Astrocyte of the cerebellum (primary cell): ENCODE measurements around the gene GMPR.

ENCODE experiments used
- DNase-seq: peaks from one replicate; pipeline ENCODE4 v3.0.0-alpha.2; 2011; ENCODE audit warnings: low read depth
- H3K4me3 ChIP-seq: 2 replicates; pipeline ENCODE4 v1.5.1; 2011; ENCODE audit warnings: mild to moderate bottlenecking, low read depth, low read length, moderate library complexity
- in situ Hi-C: cut with HindIII; loops from 2 replicates; pipeline ENCODE4 v1.10.0; 2017; ENCODE audit warnings: low sequenced_read_pairs
- TF ChIP-seq, protein P1 (sequence below): IDR thresholded peaks from 2 replicates; pipeline ENCODE4 v1.5.1; 2012; ENCODE audit warnings: low read length, low read depth, moderate library complexity, mild to moderate bottlenecking; ENCODE audit errors: missing control alignments

The GMPR gene

GRCh38 chr6:16209539-16209938 is 28.8 kb upstream of the GMPR start:
- H3K4me3 ChIP-seq = no peak overlapping the region
- TF ChIP-seq, protein P1, sequence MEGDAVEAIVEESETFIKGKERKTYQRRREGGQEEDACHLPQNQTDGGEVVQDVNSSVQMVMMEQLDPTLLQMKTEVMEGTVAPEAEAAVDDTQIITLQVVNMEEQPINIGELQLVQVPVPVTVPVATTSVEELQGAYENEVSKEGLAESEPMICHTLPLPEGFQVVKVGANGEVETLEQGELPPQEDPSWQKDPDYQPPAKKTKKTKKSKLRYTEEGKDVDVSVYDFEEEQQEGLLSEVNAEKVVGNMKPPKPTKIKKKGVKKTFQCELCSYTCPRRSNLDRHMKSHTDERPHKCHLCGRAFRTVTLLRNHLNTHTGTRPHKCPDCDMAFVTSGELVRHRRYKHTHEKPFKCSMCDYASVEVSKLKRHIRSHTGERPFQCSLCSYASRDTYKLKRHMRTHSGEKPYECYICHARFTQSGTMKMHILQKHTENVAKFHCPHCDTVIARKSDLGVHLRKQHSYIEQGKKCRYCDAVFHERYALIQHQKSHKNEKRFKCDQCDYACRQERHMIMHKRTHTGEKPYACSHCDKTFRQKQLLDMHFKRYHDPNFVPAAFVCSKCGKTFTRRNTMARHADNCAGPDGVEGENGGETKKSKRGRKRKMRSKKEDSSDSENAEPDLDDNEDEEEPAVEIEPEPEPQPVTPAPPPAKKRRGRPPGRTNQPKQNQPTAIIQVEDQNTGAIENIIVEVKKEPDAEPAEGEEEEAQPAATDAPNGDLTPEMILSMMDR = no peak
- in situ Hi-C loops = no loop called here
- DNase-seq = no peak

- TF ChIP-seq, protein P1 = no peak
- no peak overlapping the region for H3K4me3 ChIP-seq
- DNase-seq = no peak
- in situ Hi-C loops = no loop called here
Observed at GRCh38 chr6:16212276-16212675, 26.1 kb upstream of the GMPR start.

DNA sequence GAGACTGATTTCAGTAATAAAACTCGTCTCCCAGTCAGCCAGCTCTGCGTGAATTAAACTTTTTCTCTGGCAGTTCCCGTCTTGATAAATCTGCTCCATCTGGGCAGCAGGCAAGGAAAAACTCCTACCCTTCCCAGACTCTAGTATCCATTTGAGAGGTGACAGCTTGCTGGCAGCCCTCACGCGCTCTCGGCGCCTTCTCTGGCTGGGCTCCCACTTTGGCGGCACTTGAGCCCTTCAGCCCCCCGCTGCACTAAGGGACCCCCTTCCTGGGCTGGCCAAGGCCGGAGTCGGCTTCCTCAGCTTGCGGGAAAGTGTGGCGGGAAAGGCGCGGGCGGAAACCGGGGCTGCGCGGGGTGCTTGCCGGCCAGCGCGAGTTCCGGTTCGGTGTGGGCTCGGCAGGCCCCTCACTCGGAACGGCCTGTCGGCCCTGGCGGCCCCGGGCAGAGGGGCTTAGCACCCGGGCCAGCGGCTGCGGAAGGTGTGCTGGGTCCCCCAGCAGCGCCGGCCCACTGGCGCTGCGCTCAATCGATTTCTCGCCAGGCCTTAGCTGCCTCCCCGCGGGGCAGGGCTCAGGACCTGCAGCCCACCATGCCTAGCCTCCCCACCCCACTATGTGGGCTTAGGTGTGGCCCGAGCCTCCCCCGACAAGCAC is 21.8 kb upstream of the GMPR start:
- in situ Hi-C loops = no loop called here
- no peak for DNase-seq
- H3K4me3 ChIP-seq = no peak overlapping the region
- TF ChIP-seq, protein P1 = no peak

- in situ Hi-C loops = no loop called here
- no peak overlapping the region for H3K4me3 ChIP-seq
- TF ChIP-seq, protein P1 = no peak
- no peak for DNase-seq
Observed at GRCh38 chr6:16217156-16217721, 21.1 kb upstream of the GMPR start.

DNA sequence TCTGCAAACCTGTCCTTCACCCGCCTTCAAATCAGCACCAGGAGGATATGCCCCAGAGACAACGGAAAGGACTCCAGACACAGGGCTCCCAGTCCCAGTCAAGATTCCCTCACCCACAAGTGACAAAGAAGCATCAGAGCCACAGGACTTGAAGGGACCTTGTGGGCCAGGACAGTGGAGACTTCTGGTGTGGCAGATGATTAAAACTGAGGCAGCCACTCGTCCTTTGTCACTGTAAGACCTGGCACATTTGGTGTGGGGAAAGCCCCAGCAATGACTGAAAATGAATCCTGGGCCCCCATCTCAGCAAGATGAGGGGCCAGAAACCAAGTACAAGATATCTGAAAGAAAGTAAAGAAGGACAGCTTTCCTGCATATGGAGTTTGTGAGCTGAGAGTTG is 15.6 kb upstream of the GMPR start:
- in situ Hi-C loops = no loop called here
- no peak for DNase-seq
- TF ChIP-seq, protein P1 = no peak
- H3K4me3 ChIP-seq = no peak overlapping the region

DNA sequence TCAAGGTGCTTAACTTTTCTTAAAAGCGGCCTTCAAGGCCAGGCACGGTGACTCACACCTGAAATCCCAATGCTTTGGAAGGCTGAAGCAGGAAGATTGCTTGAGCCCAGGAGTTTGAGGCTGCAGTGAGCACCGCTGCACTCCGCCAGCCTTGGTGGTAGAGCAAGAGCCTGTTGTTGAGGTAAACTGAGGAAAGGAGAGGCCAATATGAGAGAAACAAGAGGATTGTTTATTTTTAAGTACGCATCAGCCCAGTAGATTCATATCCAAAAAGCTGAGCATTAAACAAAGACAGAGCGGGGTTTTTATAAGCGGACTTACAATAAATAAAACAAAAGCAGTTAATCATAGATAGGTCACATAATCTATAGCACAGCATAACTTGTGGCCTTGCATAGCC is 15.0 kb upstream of the GMPR start:
- H3K4me3 ChIP-seq = no peak overlapping the region
- TF ChIP-seq, protein P1 = no peak
- in situ Hi-C loops = no loop called here

More for the DNA sequence above, 15.0 kb upstream of the GMPR start:
- no peak for DNase-seq
